NCI-H69 (cell line): ENCODE data around the gene AGAP5.

Experiments used
- DNase-seq: peaks from one replicate; lab custom pipeline; 2025; lab: John Stamatoyannopoulos, UW

Gene AGAP5

DNA sequence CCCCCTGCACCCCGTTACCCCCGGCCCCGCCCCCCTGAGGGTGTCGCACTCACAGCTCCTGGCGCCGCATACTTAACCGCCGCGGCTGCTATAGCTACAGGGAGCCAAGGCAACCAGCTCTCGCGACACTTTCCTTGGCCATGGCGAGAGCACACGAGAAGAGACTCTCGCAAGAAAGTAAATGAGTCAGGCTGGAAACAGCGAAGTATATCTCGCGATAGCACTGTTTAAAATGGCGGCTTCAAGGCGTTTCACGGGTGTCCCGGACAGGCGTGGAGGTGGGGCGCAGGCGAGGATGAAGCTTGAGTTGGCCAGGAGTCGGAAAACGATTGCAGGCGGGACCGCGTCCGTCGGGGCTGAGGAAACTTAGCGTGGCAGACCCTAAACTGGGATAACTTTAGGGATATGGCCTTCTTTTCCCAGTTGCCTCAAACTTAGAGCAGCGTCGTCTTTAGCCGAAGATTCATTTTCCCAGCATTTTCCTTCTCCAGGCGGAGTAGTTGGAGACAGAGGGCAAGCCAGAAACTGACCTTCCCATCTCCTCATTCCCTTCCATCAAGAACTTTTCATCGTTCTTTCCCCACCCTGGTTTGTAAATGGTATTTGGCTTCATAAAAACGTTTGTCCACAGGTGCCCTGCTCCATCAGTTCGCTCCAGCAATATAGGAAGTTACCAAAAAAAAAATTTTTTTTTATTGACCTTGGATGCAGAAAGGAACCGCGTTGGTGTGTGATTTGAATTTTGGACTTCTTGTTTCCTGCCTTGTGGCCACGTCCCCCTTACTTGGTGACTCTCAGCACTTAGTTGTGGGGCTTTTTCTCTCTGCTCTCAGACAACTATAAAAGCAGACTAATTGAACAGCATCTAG lies 71.8 kb downstream of the AGAP5 start:
- DNase-seq: peak; percentile 96

DNA sequence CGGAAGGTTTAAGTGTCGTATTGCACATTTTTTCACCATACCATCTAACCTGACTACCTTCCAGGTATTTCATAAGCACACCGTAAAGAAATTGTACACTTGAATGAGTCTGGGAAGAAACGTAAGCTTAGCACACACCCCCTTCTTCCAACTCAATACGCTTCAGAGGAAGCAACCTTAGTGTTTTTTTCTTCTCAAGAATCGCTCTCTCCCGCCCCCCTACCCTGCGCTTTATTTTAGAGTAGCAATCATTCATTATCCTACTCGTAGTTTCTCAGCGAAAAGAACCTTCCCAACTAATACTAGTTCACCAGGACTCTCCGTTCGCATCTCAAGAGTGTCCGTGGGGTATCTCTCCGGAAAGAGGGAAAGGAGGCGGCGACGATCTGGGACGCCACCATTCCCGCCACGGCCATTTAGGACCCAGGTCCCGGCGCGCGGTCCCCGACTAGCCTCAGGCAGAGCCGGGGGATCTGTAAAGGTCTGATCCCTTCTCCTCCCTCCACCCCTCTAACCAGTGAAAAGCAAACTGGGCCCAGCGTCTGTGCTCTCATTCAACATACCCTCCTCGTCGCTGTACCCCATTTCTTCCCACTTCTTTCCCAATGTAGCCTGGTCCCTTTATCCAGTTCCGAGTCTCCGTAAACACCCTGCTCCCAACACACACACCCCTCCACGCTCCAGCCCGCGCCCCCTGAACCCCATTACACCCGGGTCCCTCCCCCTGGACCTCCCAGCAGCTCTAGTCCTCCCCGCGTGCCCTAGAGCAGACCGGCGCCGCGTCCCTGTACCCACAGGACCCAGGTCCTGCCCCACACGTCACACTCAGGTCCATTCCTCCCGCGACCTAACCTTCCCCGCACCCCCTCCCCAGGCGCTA lies 72.7 kb downstream of the AGAP5 start:
- DNase-seq: peak; percentile 57
